Hematopoietic multipotent progenitor cell (in vitro differentiated cells): ENCODE measurements around the gene MIA. TPM values are rescaled to one million over a fixed set of nuclear protein-coding genes. Genes with fewer than 3 reads are reported as not detected.
"Not testable (repeated sequence)": the region's sequence is repeated elsewhere in the genome, so short reads cannot be mapped to it uniquely, and the experiment has no call there.

Experiments
- DNase-seq, 3 donors: peaks; one replicate each; pipeline ENCODE4 v3.0.0-alpha.2; 2011 to 2015; ENCODE audit warnings: low read depth in 2 of 3, low spot score in 2 of 3
- total RNA-seq: library from RNA; depleted of rRNA; stranded (reverse); fragments of >200 nt; gene quantifications from one replicate; pipeline ENCODE4 v1.2.3, GENCODE V29; 2012

Gene MIA
- not detected for total RNA-seq

GRCh38 chr19:40774916-40775631 lies at the start of gene MIA:
TSS of gene MIA (plus strand) at chr19:40775521. CDS start at chr19:40775543, 22 bp downstream.
- DNase-seq = no peak

GRCh38 chr19:40726279-40726678 lies 49.0 kb upstream of the MIA start:
- DNase-seq = no peak

- DNase-seq = not testable (repeated sequence)
These were observed 45.3 kb upstream of the MIA start for GRCh38 chr19:40730065-40730464.

GRCh38 chr19:40732304-40732703 lies 43.0 kb upstream of the MIA start:
- DNase-seq = not testable (repeated sequence)

- DNase-seq = no peak
These were observed 42.2 kb upstream of the MIA start for GRCh38 chr19:40733149-40733548.

- no peak for DNase-seq
These were observed 40.1 kb upstream of the MIA start for GRCh38 chr19:40735013-40735771.

- no peak for DNase-seq
These were observed 38.7 kb upstream of the MIA start for GRCh38 chr19:40736661-40737060.

- no peak for DNase-seq
These were observed 38.1 kb upstream of the MIA start for GRCh38 chr19:40737102-40737644.

- no peak for DNase-seq
These were observed 36.1 kb upstream of the MIA start for GRCh38 chr19:40739030-40739839.

GRCh38 chr19:40739871-40740703 lies 35.2 kb upstream of the MIA start:
- DNase-seq = no peak

- no peak for DNase-seq
These were observed 34.6 kb upstream of the MIA start for GRCh38 chr19:40740747-40741146.

- DNase-seq = peak in 1 of 3 donors; percentile 33
These were observed 33.6 kb upstream of the MIA start for GRCh38 chr19:40741527-40742390.

GRCh38 chr19:40742477-40742876 lies 32.8 kb upstream of the MIA start:
- DNase-seq = no peak

GRCh38 chr19:40742886-40743285 lies 32.4 kb upstream of the MIA start:
- DNase-seq = no peak

- no peak for DNase-seq
These were observed 31.4 kb upstream of the MIA start for GRCh38 chr19:40743926-40744325.

GRCh38 chr19:40744554-40745401 lies 30.5 kb upstream of the MIA start:
- DNase-seq = no peak

- DNase-seq = no peak
These were observed 29.9 kb upstream of the MIA start for GRCh38 chr19:40745402-40745780.

- no peak for DNase-seq
These were observed 27.8 kb upstream of the MIA start for GRCh38 chr19:40747536-40747935.
